22Rv1 (cell line): Measurements from ENCODE around the gene NELFE.

Source experiments
- ZFX ChIP-seq: fragments of 450-650 bp; IDR thresholded peaks from 2 replicates; pipeline ENCODE4 v1.6.1; 2017; ENCODE audit warnings: antibody characterized with exemption, borderline replicate concordance
- TF ChIP-seq, protein P1 (sequence below): fragments of 450-650 bp; IDR thresholded peaks from 2 replicates; pipeline ENCODE4 v1.5.1; 2017; ENCODE audit warnings: mild to moderate bottlenecking

- TF ChIP-seq, protein P1, sequence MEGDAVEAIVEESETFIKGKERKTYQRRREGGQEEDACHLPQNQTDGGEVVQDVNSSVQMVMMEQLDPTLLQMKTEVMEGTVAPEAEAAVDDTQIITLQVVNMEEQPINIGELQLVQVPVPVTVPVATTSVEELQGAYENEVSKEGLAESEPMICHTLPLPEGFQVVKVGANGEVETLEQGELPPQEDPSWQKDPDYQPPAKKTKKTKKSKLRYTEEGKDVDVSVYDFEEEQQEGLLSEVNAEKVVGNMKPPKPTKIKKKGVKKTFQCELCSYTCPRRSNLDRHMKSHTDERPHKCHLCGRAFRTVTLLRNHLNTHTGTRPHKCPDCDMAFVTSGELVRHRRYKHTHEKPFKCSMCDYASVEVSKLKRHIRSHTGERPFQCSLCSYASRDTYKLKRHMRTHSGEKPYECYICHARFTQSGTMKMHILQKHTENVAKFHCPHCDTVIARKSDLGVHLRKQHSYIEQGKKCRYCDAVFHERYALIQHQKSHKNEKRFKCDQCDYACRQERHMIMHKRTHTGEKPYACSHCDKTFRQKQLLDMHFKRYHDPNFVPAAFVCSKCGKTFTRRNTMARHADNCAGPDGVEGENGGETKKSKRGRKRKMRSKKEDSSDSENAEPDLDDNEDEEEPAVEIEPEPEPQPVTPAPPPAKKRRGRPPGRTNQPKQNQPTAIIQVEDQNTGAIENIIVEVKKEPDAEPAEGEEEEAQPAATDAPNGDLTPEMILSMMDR, result no peak
- no peak for TF ChIP-seq ZFX
These were observed 7.7 kb upstream of the NELFE start for GRCh38 chr6:31966506-31966905.
